ENCODE measurements around the gene ANKRD53.

Gene ANKRD53

GRCh38 chr2:70965506-70965905 lies 12.9 kb upstream of the ANKRD53 start:
- DNase-seq (ENCODE audit: low read depth, low spot score), result no peak

DNA sequence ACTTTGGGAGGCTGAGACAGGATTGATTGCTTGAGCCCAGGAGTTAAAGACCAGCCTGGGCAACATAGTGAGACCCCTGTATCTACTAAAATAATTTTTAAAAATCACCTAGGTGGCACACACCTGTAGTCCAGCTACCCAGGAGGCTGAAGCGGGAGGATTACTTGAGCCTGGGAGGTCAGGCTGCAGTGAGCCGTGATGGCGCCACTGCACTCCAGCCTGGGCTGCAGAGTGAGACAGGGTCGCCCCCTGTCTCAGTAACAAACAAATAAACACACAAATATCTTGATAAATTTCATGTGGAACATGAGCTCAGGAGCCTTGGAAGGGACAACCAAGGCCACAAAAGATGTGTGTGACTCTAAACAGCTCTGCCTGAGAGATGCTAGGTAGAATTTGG lies 11.7 kb upstream of the ANKRD53 start:
- DNase-seq (ENCODE audit: low read depth, low spot score), result no peak

GRCh38 chr2:70967189-70967588 lies 11.2 kb upstream of the ANKRD53 start:
- DNase-seq (ENCODE audit: low read depth, low spot score), result no peak

DNA sequence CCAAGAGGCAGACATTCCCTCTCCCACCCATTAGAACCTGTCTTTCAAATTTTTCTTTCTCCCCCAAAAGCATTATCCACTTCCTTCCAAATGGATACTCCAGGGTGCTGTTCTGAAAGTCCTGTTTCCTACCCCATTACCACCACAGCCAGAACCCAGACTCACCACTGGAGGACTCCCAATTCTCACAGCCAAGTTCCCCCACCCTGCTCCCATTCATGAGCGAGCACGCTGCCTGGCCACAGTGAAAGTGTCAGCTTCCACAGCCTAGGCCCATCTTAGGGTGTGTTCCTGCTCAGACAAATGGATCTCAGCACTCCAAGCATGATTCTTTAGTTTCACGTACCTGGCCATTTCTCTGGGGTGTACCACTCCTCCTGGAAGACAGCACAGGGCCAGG lies 3.8 kb upstream of the ANKRD53 start:
- DNase-seq (ENCODE audit: low read depth, low spot score), result no peak

GRCh38 chr2:70975237-70975636 lies 3.2 kb upstream of the ANKRD53 start:
- no peak for DNase-seq (ENCODE audit: low read depth, low spot score)

DNA sequence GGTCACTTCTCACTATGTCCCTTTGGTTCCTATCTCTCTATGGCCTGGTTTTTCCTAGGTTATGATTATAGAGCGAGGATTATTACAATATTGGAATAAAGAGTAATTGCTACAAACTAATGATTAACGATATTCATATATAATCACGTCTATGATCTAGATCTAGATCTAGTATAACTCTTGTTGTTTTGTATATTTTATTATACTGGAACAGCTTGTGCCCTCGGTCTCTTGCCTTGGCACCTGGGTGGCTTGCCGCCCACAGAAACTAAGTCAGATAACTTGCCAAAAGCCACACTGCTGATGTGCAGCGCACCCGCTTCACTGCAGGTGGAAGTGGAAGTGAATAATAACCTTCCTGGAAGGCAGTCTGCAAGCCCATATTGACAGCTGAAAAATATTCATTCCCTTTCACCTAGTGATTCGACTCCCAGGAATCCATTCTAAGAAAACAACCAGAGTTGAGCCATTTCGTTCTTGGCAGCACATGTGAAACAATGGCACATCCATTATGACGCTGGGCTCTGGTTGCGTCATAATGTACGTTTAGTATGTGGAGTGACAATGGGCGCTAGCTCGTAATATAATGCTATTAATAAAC lies 725 bp upstream of the ANKRD53 start:
- DNase-seq (ENCODE audit: low read depth, low spot score), result no peak

GRCh38 chr2:70979180-70979488 lies 704 bp downstream of the ANKRD53 start:
- no peak for DNase-seq (ENCODE audit: low read depth, low spot score)

GRCh38 chr2:70979626-70980025 lies 1.2 kb downstream of the ANKRD53 start:
- no peak for DNase-seq (ENCODE audit: low read depth, low spot score)

GRCh38 chr2:70981421-70981820 lies 3.0 kb downstream of the ANKRD53 start:
- no peak for DNase-seq (ENCODE audit: low read depth, low spot score)

- DNase-seq (ENCODE audit: low read depth, low spot score), result no peak
Measured at GRCh38 chr2:70981866-70982810, 3.7 kb downstream of the ANKRD53 start.

GRCh38 chr2:70982971-70983370 lies 4.5 kb downstream of the ANKRD53 start:
- DNase-seq (ENCODE audit: low read depth, low spot score), result no peak

- no peak for DNase-seq (ENCODE audit: low read depth, low spot score)
Measured at GRCh38 chr2:70983506-70984227, 5.2 kb downstream of the ANKRD53 start.

DNA sequence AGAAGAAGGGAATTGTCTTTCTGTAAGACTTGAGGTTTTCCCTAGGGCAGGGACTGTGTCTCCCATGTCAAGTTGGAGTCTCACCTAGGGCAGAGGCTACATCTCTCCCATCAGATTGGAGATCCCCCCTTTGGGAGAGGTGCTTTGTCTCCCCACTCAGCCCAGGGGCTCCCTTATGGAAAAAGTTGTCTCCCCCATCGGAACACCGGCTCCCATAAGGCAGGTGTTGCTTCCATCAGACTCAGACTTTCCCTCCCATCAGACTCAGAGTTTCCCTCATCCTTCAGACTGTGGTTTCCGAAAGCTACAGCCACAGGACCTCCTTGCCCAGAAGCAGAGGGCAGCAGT lies 5.8 kb downstream of the ANKRD53 start:
- no peak for DNase-seq (ENCODE audit: low read depth, low spot score)

DNA sequence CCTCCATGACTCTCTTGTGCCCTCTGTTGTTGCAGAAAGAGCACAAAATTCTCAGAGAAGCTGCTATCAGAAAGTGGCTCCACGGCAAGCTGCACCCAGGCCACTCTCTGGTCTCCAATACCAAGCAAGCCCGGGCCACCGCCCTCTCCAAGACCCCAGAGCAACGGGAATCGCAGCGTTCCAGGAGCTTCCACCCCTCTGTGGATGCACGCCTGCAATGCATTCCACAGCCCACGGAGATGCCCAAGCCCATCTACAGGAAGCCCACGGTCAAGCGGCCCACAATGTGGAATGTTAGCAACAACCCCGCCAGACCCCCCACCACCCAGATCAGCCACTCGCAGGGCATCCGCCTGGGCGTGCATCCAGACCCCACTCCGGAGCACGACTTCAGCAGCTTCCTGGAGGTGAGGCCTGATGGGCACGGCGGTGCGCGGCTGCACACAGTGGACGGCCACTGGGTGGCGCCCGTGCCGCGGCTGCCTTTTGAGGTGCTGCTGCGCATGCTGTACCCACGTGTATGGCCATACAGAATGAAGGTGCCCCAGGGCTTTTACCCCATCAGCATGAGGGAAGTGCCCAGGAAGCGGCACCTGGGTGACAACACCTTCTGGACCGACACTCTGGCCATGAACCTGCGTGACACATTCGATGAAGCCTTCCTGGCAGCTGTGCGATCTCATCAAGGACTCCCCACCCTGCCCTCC lies 6.3 kb downstream of the ANKRD53 start:
- no peak for DNase-seq (ENCODE audit: low read depth, low spot score)

DNA sequence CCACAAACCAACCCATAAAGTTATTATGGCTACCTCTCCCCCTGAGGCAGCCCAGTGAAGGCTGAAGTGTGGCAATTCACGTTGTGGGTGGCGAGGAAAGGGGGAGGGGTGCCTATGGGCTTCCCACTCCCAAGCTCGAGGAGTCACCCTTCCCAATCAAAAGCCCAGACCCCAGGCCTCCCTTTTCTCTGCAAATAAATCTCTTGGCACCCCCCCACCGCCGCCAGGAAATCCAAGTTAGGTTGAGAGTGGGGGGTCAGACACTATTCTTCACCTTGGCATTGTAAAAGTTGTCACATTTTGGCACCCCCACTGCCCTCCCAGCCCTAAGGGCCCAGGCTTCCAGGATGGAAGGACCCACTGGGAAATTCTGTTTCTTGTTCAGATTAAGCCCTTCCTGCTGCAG lies 6.9 kb downstream of the ANKRD53 start:
- no peak for DNase-seq (ENCODE audit: low read depth, low spot score)

DNA sequence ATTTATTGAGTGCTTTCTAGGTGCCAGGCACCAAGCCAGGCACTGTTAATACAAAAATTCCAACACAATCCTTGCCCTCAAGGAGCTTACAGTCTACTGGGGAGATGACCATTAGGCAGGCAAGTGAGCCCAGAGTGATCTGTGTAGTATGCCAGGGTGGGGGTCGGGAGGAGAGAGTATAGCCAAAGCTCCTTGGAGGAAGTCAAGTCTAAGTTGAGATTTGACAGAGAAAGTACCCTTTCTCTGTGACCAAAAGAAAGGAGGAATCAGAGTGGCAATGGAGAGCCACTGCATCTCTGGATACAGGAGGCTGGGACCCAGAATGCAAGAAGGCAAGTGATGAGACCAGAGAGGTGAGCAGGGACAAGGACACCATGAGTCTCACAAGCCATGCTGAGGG lies 7.5 kb downstream of the ANKRD53 start:
- DNase-seq (ENCODE audit: low read depth, low spot score), result no peak

DNA sequence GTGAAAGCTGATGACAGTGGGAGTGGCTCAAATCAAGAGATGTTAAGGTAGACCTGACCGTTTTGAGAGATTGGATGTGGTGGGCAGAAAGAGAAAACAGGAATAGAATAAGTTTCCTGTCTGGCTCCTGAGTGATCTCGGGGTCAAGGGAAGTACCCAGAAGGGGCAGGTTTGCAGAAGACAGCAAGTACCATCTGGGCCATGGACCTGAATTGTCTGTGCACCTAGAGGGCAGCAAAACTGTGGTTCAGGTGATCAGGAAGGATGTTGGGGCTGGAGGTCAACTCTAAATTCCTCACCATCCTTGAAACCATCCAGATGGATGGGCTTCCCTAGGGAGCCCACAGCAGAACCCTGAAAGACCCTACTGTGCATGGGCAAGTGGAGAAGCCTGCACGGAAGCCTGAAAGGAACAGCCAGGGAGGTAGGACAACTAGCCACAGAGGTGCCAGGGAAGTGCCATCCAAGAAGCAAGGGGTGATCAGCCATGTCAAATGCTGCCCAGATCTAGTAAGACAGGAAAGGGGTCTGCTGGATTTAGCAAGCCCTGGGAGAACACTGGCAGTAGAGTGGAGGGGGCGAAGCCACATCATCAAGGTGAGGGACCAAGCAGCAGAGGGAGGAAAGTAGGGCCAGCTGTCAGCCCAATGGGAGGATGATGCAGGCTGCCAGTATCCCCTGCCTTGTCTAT lies 8.2 kb downstream of the ANKRD53 start:
- DNase-seq (ENCODE audit: low read depth, low spot score), result no peak

GRCh38 chr2:70987386-70987785 lies 9.0 kb downstream of the ANKRD53 start:
- no peak for DNase-seq (ENCODE audit: low read depth, low spot score)

DNA sequence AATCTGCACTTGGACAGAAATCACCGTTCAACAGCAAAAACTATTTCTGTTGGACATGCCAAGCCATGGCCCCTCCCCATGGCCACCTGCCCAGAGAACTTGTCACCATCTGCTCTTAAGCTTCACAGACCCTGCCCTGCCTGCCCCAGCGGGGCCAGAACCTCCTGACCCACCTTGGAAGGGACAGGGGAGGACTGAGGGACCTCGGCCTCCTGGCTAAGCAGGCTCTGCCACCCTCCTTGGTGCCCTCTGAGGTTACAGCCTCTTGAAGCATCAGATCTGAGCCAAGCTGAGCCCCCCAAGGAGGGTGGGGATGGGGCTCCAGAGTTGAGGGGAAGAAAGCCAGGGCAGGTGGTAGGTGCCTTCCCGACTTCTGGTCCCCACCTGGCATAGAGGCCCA lies 9.7 kb downstream of the ANKRD53 start:
- no peak for DNase-seq (ENCODE audit: low read depth, low spot score)

DNA sequence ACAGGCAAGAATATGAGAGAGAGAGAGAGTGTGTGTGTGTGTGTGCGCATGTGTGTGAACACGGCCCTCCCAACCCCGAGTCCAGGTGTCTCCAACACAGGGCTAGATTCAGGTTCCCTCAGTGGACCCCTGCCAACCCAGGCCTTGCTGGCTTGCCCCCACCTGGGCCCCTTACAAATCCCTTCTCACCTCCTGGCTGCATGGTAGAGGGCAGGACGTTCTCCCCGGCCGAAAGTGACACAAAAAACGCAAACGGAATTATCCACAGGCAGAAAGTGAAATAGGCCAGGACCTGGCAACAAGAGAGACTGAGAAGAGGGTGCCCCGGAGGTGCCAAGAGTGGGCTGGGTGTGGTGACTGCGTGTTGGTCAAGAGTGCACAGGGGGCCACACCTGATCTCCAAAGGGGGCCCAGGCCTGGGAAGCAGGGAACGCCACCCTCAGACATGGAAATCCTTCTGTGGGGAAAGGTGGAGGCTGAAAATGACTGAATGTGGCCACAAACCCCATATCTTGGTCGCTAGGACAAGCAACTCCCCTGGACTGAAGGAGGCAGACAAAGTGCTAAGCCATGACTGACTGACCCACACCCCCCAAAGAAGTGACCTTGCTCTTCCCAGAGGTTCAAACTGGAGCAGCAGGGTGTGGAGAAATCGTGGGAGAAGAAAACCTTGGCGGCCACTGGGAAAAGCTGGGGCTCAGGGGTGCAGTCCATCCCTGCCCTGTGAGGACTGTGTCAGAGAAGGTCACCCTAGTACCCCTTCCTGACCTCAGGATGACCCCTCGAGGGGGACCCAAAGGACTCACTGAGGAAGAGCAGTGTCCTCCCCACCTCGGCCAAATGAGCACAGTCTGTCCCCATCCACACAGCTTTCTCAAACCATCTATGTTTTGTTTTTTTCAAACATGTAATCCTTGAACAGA lies 10.6 kb downstream of the ANKRD53 start:
- no peak for DNase-seq (ENCODE audit: low read depth, low spot score)

DNA sequence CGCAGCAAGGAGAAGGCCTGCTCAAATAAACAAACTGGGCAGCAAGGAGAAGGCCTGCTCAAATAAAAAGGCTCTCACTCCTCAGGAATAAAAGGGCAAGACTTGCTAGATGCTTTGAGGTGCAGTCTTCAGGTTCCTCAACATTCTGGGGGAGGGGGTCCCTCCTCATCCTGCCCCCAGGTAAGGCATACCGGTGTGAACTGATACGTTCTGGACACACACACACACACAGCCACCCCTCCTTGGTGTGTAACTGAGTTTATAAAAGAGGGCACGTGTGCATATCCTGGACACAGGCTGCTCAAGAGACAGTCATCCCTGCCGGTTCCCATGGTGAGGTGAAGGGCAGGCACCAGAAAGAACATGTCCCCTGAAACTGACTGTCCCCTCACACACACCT lies 11.8 kb downstream of the ANKRD53 start:
- no peak for DNase-seq (ENCODE audit: low read depth, low spot score)

All from brain pericyte (primary cell).